NB4 (cell line): ENCODE data around the gene SMOC2.
"Not testable (repeated sequence)": the region's sequence is repeated elsewhere in the genome, so short reads cannot be mapped to it uniquely, and the experiment has no call there.

ENCODE experiments used
- DNase-seq: peaks from one replicate; pipeline ENCODE4 v3.0.0; 2010; ENCODE audit warnings: low read depth
- H3K4me3 ChIP-seq: one replicate; pipeline ENCODE4 v1.5.1; 2011; ENCODE audit warnings: mild to moderate bottlenecking, low read depth, low read length, moderate library complexity
- MYC ChIP-seq: IDR thresholded peaks from 2 replicates; pipeline ENCODE4 v1.6.1; 2011; ENCODE audit warnings: low read depth, low read length
- POLR2A ChIP-seq: IDR thresholded peaks from 2 replicates; pipeline ENCODE4 v1.6.1; 2011; ENCODE audit warnings: mild to moderate bottlenecking; ENCODE audit not compliant: insufficient read length; ENCODE audit errors: extremely low read depth
- TF ChIP-seq, protein P1 (sequence below): IDR thresholded peaks from one replicate; pipeline ENCODE4 v1.5.1; 2012; ENCODE audit warnings: low read depth, low read length
- TF ChIP-seq, protein P2 (sequence below): IDR thresholded peaks from 2 replicates; pipeline ENCODE4 v1.6.1; 2011; ENCODE audit warnings: low read depth, low read length

The SMOC2 gene

DNA sequence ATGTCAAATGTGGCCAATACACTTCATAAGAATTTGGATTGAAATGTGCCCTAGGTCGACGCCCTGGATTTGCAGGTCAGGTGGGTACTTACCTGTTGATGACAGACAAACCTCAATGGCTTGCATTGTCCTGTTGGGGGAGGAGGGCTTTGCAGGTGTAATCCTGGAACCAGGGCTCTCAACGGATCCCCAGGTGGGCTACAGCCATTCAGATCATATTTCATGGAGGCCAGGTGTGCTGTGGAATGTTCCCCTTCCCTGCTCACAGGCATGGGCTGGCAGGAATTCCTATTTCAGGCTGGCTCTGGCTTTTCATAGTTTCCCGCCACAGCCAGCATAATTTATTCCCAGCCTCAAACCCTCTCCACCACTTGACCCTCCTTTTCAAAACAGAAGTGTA, 254.7 kb downstream of the SMOC2 start:
- H3K4me3 ChIP-seq, result no peak overlapping the region
- DNase-seq, result no peak
- TF ChIP-seq, protein P1, sequence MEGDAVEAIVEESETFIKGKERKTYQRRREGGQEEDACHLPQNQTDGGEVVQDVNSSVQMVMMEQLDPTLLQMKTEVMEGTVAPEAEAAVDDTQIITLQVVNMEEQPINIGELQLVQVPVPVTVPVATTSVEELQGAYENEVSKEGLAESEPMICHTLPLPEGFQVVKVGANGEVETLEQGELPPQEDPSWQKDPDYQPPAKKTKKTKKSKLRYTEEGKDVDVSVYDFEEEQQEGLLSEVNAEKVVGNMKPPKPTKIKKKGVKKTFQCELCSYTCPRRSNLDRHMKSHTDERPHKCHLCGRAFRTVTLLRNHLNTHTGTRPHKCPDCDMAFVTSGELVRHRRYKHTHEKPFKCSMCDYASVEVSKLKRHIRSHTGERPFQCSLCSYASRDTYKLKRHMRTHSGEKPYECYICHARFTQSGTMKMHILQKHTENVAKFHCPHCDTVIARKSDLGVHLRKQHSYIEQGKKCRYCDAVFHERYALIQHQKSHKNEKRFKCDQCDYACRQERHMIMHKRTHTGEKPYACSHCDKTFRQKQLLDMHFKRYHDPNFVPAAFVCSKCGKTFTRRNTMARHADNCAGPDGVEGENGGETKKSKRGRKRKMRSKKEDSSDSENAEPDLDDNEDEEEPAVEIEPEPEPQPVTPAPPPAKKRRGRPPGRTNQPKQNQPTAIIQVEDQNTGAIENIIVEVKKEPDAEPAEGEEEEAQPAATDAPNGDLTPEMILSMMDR, result no peak
- TF ChIP-seq MYC (no peak), POLR2A (no peak)
- TF ChIP-seq, protein P2, sequence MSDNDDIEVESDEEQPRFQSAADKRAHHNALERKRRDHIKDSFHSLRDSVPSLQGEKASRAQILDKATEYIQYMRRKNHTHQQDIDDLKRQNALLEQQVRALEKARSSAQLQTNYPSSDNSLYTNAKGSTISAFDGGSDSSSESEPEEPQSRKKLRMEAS, result no peak

DNA sequence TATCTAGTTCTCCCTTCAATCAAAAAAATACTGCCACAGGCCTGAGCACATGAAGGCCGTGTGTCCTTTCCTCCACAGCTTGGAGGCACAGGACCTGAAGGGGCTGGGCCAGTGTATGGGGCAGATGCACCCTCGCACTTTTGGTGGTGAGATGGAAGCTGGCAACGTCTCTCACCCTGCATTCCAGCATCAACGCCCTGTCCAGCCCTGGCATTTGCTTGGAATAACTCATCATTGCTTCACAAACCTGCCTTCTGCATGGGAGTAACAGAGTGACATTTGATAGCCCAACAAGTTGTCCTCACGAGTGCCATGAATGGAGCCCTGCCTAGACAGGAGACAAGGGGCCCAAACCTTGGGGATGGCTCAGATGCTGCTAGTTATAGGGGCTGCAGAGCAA, 257.9 kb downstream of the SMOC2 start:
- DNase-seq, result no peak
- no peak for TF ChIP-seq MYC
- TF ChIP-seq, protein P2, result no peak
- TF ChIP-seq, protein P1, result no peak
- no peak for TF ChIP-seq POLR2A
- H3K4me3 ChIP-seq, result no peak overlapping the region

DNA sequence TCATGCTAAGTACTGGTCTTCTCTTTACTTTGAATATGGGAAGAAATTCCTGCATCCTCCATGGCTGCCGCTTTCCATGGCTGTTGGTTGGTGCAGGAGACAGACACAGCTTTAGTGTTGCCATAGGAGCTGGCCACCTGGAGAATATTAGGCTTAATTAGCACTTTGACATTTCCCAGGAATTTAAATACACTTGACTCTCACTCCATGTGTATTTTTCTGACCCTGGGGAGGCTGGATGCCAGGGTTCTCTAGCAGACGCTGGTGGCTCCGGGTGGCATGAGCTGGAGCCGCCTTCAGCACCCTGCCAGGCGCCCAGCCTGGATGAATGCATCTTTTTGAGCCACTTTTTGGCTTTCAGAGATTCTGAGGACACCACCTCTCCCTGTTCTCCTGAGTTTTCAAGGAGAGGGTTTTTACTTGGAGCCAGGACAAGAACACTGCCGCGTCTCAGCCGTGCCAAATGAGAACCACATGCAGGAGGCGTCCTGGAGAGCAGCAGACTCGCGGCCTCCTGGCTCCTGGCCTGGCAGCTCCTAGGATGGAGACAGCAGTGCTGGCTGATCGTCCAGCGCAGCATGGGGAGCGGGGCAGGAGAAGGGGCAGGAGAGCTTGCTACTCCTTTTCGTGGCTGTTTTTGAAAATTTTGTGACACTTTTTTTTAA, 258.8 kb downstream of the SMOC2 start:
- TF ChIP-seq, protein P2, result no peak
- TF ChIP-seq POLR2A (no peak), MYC (no peak)
- TF ChIP-seq, protein P1, result no peak
- DNase-seq, result no peak
- no peak overlapping the region for H3K4me3 ChIP-seq

DNA sequence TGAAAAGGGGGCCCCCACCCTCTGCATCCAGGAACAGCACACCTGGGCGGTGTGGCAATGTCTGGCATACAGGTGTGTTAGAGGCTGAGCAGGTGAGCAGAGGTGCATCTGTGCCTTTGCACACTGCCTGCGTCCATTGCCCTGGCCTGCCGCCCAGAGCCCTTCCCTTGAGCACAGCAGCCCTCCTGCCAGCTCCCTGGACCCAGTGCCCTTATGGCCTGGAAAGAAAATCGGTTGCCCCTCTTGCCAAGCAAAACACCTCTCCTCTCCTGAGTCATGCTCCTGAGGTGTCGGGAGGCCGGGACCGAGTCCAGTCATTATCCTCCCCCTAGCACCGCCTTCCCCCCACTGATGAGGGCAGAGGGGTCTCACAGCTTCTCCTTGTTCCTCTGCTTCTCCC, 259.9 kb downstream of the SMOC2 start:
- no peak for DNase-seq
- TF ChIP-seq, protein P1, result no peak
- no peak overlapping the region for H3K4me3 ChIP-seq

DNA sequence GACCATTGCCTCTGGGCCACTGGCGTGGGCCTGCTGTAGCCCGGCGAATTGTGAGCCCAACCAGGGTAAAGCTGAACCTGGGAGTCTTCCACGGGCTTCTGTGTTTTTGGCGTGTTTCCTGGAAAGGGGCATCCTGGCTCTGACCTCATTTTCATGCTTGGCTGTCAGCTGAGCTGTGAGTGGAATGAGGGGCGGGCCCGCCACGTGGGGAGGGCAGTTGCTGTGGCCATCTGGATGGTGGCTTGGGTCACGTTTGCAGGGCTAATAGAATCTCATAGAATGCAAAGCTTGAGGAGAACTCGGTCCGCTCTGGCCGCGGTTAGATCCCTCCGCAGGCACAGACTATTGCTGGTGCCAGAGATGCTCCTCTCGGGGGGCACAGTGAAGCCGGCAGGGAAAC, 263.0 kb downstream of the SMOC2 start:
- no peak for DNase-seq
- no peak for TF ChIP-seq POLR2A
- TF ChIP-seq, protein P1, result no peak
- TF ChIP-seq MYC, result no peak
- TF ChIP-seq, protein P2, result no peak
- no peak overlapping the region for H3K4me3 ChIP-seq

DNA sequence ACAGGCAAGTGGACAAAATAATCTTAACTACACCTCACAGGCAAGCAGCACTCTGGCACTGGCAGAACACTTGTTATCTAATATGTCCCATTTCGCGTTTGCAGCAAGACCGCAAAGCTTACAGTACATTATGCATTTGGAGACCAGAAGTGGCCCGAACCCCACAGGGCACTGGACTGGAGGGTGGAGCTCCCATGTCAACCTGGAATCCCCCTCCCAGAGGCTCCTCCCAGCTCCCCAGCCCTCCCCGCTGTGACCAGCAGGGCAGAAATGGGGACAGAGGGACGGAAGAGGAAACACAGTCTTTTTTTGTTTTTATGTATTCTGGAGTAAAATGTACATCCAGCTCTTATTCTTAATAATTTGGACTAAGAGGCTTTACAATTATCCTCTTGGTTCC, 263.7 kb downstream of the SMOC2 start:
- H3K4me3 ChIP-seq, result no peak overlapping the region
- DNase-seq, result no peak
- TF ChIP-seq, protein P2, result no peak
- TF ChIP-seq, protein P1, result no peak
- TF ChIP-seq MYC (no peak), POLR2A (no peak)

DNA sequence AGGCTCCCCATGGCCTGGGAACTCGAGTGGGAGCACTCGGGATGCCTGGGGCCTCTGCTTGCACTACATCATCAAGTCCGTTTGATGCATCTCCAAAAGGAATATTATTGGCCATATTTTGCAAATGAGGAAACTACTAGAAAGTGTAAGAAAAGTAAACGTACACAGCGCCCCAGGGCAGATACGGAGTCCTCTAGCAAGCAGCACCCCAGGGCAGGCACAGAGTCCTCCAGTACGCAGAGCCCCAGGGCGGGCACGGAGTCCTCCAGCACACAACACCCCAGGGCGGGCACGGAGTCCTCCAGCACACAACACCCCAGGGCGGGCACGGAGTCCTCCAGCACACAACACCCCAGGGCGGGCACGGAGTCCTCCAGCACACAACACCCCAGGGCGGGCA, 264.3 kb downstream of the SMOC2 start:
- DNase-seq, H3K4me3 ChIP-seq: not testable (repeated sequence)
